NB4 (cell line): ENCODE data around the gene GAA.

Experiments used
- DNase-seq: peaks from one replicate; pipeline ENCODE4 v3.0.0; 2010; ENCODE audit warnings: low read depth
- H3K4me3 ChIP-seq: one replicate; pipeline ENCODE4 v1.5.1; 2011; ENCODE audit warnings: mild to moderate bottlenecking, low read depth, low read length, moderate library complexity
- CTCF ChIP-seq: IDR thresholded peaks from one replicate; pipeline ENCODE4 v1.5.1; 2012; ENCODE audit warnings: low read depth, low read length
- MAX ChIP-seq: IDR thresholded peaks from 2 replicates; pipeline ENCODE4 v1.6.1; 2011; ENCODE audit warnings: low read depth, low read length
- MYC ChIP-seq: IDR thresholded peaks from 2 replicates; pipeline ENCODE4 v1.6.1; 2011; ENCODE audit warnings: low read depth, low read length
- POLR2A ChIP-seq: IDR thresholded peaks from 2 replicates; pipeline ENCODE4 v1.6.1; 2011; ENCODE audit warnings: mild to moderate bottlenecking; ENCODE audit not compliant: insufficient read length; ENCODE audit errors: extremely low read depth

The GAA gene

GRCh38 chr17:80060644-80061043, 40.7 kb upstream of the GAA start:
- no peak for TF ChIP-seq MYC
- TF ChIP-seq CTCF: no peak
- no peak for TF ChIP-seq POLR2A
- TF ChIP-seq MAX: no peak
- DNase-seq: no peak
- H3K4me3 ChIP-seq: no peak overlapping the region

- TF ChIP-seq CTCF: no peak
- no peak for TF ChIP-seq MYC
- no peak for TF ChIP-seq MAX
- no peak for DNase-seq
- H3K4me3 ChIP-seq: no peak overlapping the region
Observed at GRCh38 chr17:80061421-80061820, 40.0 kb upstream of the GAA start.

GRCh38 chr17:80063830-80064585, 37.4 kb upstream of the GAA start:
- 0 out of 2 replicates have a peak, but pooled peaks have one; percentile 9 for TF ChIP-seq MAX
- TF ChIP-seq POLR2A: no peak
- no peak for TF ChIP-seq MYC
- no peak overlapping the region for H3K4me3 ChIP-seq
- peak; percentile 85 for DNase-seq

- DNase-seq: no peak
- TF ChIP-seq POLR2A (no peak), MYC (no peak), MAX (no peak), CTCF (no peak)
Observed at GRCh38 chr17:80064696-80065095, 36.7 kb upstream of the GAA start.

GRCh38 chr17:80065478-80066170, 35.8 kb upstream of the GAA start:
- DNase-seq: no peak
- H3K4me3 ChIP-seq: no peak overlapping the region
- TF ChIP-seq MYC: no peak
- no peak for TF ChIP-seq CTCF
- TF ChIP-seq POLR2A: no peak
- TF ChIP-seq MAX: no peak

More at GRCh38 chr17:80064696-80065095, 36.7 kb upstream of the GAA start:
- H3K4me3 ChIP-seq: no peak overlapping the region

GRCh38 chr17:80067393-80067986, 33.9 kb upstream of the GAA start:
- DNase-seq: no peak
- TF ChIP-seq MYC: no peak
- TF ChIP-seq CTCF: no peak
- TF ChIP-seq POLR2A: no peak
- TF ChIP-seq MAX: no peak
- H3K4me3 ChIP-seq: no peak overlapping the region
